ENCODE results near the gene SLC8A1.
A peak's percentile ranks its signal among the peaks of the same experiment; 100 is the strongest.

Gene SLC8A1

GRCh38 chr2:40097691-40098385 lies 354.1 kb downstream of the SLC8A1 start (continued):
- TF ChIP-seq TSHZ2 (CRISPR knock-in tag; IDR thresholded peaks at IDR 0.05) (no peak), CREB5 (CRISPR knock-in tag; IDR thresholded peaks at IDR 0.05; ENCODE audit: low read depth) (no peak), ZFP3 (CRISPR knock-in tag; IDR thresholded peaks at IDR 0.05) (no peak), CSDC2 (CRISPR knock-in tag; IDR thresholded peaks at IDR 0.05) (no peak), GLIS3 (CRISPR knock-in tag; IDR thresholded peaks at IDR 0.05) (no peak), BACH2 (CRISPR knock-in tag; IDR thresholded peaks at IDR 0.05; ENCODE audit: borderline replicate concordance) (no peak), ZNF565 (CRISPR knock-in tag; conservative IDR thresholded peaks at IDR 0.05; ENCODE audit: low read depth) (no peak), ZFP30 (CRISPR knock-in tag; IDR thresholded peaks at IDR 0.05) (no peak), ZNF8 (CRISPR knock-in tag; IDR thresholded peaks at IDR 0.05) (no peak), ESRRG (CRISPR knock-in tag; IDR thresholded peaks at IDR 0.05) (no peak)

- ATAC-seq = peak; percentile 50
- peak; percentile 52; the same call in 1 of the 2 replicates for TF ChIP-seq SNAI2 (CRISPR knock-in tag; IDR thresholded peaks at IDR 0.05)
- no peak for TF ChIP-seq OSR1 (CRISPR knock-in tag; IDR thresholded peaks at IDR 0.05)
- no peak for TF ChIP-seq TCF4 (CRISPR knock-in tag; IDR thresholded peaks at IDR 0.05; ENCODE audit: borderline replicate concordance)
- no peak for TF ChIP-seq RARB (CRISPR knock-in tag; IDR thresholded peaks at IDR 0.05)
- TF ChIP-seq ISL1 (CRISPR knock-in tag; IDR thresholded peaks at IDR 0.05) = peak; percentile 64; the same call in 1 of the 2 replicates
- TF ChIP-seq ESRRG (CRISPR knock-in tag; IDR thresholded peaks at IDR 0.05) = no peak
- no peak for TF ChIP-seq ARNTL (CRISPR knock-in tag; IDR thresholded peaks at IDR 0.05; ENCODE audit: borderline replicate concordance, low read depth)
- TF ChIP-seq TOX (CRISPR knock-in tag; IDR thresholded peaks at IDR 0.05; ENCODE audit: borderline replicate concordance) = no peak
- peak; percentile 53; the same call in 1 of the 2 replicates for TF ChIP-seq PATZ1 (CRISPR knock-in tag; IDR thresholded peaks at IDR 0.05; ENCODE audit: borderline replicate concordance)
- no peak for TF ChIP-seq ZNF565 (CRISPR knock-in tag; conservative IDR thresholded peaks at IDR 0.05; ENCODE audit: low read depth)
- no peak for TF ChIP-seq ZFP30 (CRISPR knock-in tag; IDR thresholded peaks at IDR 0.05)
These were observed 355.5 kb downstream of the SLC8A1 start for GRCh38 chr2:40096360-40096759.

- peak; percentile 79 for ATAC-seq
- TF ChIP-seq ARNTL (CRISPR knock-in tag; IDR thresholded peaks at IDR 0.05; ENCODE audit: borderline replicate concordance, low read depth) (no peak), ISL1 (CRISPR knock-in tag; IDR thresholded peaks at IDR 0.05) (peak; percentile 46; the same call in 1 of the 2 replicates)
These were observed 356.9 kb downstream of the SLC8A1 start for GRCh38 chr2:40095000-40095399.

GRCh38 chr2:40094451-40094850 lies 357.4 kb downstream of the SLC8A1 start:
- no peak for ATAC-seq
- TF ChIP-seq CREB5 (CRISPR knock-in tag; IDR thresholded peaks at IDR 0.05; ENCODE audit: low read depth) = no peak
- no peak for TF ChIP-seq PATZ1 (CRISPR knock-in tag; IDR thresholded peaks at IDR 0.05; ENCODE audit: borderline replicate concordance)
- no peak for TF ChIP-seq ESRRG (CRISPR knock-in tag; IDR thresholded peaks at IDR 0.05)
- no peak for TF ChIP-seq PPARA (CRISPR knock-in tag; IDR thresholded peaks at IDR 0.05; ENCODE audit: borderline replicate concordance)
- TF ChIP-seq ZNF70 (CRISPR knock-in tag; IDR thresholded peaks at IDR 0.05) = no peak
- no peak for TF ChIP-seq ZFP30 (CRISPR knock-in tag; IDR thresholded peaks at IDR 0.05)
- TF ChIP-seq TSHZ2 (CRISPR knock-in tag; IDR thresholded peaks at IDR 0.05) = no peak
- no peak for TF ChIP-seq OSR1 (CRISPR knock-in tag; IDR thresholded peaks at IDR 0.05)

Measured in SK-N-SH treated with all-trans-retinoic acid at 6 μM for 48 hours (cell line).